Activated CD4-positive, alpha-beta T cell treated with anti-CD3 and anti-CD28 coated beads, Interleukin-2, amount 50 U/mL, for 24 hours (primary cell): ENCODE results near the gene FOXO3.
A peak's percentile ranks its signal among the peaks of the same experiment; 100 is the strongest.

Experiments
- DNase-seq, 2 donors: peaks; one replicate each; pipeline ENCODE4 v3.0.0-alpha.2; 2020; ENCODE audit warnings: low read depth in 1 of 2, low spot score in 1 of 2

Gene FOXO3

DNA sequence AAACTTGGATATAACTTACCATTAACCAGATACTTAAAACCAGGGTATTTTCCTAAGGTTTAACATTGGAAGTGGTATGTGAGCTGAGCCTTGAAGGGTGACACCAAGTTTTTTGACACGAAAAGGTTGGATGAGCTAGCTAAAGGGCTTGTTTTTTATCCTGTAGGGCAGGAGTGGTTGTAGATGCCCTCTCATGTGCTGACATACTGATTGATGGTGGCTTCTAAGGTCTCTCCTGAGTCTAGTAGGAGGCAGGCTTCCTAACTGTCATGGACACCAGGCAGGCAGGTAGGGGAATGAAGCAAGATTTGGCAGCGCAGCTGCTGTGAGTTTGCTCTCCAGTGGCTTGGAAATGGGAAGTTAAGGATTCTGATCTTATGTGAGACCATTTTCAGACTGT, 66.1 kb downstream of the FOXO3 start:
- DNase-seq: no peak

DNA sequence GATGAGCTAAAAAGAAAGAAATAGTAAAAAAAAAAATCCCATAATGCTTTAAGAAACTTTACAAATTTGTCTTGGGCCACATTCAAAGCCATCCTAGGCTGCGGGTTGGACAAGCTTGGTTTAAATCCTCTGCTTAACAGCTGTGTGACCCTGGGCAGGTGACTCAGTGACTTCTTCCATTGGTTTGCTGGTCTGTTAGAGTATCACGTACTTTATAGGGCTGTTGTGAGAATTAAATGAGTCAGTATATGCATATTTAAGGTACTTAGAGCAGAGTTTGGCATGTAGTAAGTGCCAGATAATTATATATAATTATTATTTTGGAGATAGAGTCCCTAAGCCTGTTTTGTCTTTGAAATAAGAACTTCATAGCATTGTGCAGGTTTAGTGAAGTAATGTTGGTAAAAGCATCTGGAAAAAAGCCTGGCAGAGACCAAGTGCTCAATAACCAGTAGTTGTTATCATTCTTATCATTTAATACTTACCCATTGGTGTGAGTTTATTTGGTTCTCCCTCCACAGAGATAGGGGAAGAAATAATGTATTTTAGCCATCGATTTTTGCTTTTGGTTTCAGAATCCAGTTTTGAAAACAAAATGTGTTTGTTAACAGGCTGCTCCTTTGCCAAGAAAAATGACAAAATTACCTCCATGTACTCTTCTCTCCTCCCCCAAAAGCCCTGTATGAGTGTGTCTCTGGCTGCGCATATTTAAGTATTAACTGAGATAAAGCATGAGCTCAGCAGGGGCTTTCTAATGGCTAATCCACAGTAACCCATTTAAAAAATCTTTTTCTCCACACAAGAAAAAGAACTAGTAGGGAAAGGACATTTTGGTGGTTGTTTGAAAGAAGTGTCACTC, 67.2 kb downstream of the FOXO3 start:
- no peak for DNase-seq

DNA sequence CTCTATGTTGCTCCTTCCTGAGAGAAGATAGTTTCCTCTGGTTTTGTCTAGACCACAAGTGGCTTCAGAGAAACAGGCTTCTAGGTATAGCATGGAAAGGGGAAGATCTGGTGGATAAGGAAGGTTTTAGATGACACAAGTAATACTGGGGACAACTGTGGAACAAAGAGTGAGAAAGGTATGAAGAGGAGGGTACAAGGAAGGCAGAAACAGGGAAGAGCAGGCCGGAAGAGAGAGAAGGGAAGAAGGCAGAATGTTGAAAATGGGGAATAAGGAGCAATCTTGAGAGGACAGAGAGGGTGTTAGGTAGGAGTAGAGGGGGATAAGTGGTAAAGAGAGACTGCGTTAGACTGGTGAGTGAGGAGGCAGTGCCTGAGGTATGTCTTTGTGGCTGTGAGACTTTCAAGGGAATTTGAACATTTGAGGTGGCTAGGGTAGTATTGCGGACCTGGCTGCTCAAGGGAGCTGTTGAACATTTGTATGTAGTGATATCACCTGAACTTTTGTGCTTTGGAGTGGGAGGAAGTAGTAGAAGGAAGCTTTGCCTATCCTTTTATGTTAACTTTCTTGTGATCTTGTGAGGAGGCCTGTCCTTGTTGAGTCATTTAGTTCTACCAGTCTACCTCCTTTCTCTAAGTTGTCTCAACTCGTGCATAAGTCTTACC, 69.5 kb downstream of the FOXO3 start:
- no peak for DNase-seq

DNA sequence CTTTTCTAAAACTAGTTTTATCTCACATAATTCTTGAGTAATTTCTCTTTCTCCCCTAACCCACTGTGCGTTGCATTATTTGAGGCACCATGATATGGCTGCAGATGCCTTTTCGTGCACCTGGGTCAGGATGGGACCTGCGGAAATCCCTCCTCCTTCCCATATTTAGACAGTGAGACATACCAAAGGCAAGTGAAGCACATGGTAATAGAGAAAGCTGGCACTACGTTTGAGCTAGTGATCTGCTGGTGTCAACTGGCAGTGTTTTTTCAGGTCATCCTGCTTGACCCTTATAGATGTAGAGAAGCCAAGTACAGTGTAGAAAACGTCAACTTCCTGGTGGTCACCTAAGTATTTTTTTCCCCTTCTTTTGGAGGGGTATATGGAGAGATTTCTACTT, 71.7 kb downstream of the FOXO3 start:
- DNase-seq: no peak

DNA sequence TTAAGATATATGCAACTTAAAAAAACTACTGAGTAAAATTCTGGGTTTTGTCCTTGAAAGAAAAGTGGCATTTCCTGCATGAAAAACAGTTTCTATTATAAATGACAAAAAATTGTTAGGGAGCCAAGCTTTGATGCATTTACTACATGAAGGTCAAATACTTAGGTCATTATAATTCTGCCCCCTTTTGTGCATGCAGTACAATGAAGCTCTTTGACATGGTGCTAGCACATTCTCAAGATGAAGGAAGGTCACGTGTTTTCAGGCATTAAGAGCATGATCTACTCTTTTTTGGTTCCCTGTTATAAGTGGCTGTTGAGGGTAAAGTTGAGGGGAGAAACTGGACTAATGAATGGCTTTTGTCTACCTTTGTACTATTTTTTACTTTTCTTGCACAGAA, 72.7 kb downstream of the FOXO3 start:
- no peak for DNase-seq

DNA sequence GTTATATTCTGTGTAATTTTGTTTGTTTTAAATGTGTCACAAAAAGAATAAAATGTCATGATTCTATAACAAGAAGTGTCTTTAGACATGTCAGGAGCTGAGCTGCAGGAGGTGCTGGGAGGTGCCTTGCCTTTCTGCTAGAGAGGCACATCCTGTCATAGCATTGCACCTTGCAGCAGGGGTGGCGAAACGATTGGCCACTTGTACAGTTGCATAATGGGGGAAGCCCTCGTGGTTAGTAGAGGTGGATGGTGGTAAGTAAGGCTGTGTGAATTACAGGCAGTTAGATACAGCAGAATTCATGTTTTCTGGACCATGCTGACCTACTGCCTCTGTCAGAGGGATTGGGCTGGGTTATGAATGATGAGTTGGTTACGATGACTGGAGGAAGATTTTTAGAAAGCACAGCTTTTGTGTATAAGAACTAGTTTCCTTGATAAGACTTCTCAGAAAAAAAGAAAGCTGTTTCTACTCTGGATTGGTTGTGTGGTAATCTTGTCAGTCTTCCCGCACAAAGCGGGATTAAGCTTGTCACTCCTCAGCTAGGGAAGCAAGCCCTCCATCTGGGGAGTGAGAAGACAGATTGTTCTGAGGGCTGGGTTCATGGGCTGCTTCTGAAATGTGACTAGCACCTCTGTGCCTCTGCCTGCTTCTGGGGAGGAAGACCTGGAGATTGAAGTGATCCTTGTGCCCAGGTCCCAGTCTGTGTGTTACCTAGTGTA, 74.9 kb downstream of the FOXO3 start:
- DNase-seq: peak in 1 of 2 donors; percentile 3

DNA sequence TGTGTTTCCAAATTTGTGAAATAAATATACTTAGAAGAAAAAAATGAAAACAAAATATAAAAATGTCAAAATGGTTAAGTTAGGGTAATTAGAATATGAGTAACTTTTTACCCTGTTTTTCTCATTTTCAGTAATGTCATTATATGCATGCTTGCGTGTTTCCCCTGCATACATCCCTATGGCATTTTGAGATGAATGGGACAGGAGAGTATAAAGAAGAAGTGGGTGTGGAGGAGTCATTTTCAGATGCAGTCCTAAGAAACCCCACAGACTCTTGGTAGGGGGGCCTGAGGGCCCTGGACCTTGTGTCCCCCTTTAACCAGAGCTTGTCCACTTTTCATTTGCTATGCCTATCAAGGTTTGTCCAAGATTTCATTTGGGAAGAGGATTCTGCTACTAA, 77.2 kb downstream of the FOXO3 start:
- no peak for DNase-seq

DNA sequence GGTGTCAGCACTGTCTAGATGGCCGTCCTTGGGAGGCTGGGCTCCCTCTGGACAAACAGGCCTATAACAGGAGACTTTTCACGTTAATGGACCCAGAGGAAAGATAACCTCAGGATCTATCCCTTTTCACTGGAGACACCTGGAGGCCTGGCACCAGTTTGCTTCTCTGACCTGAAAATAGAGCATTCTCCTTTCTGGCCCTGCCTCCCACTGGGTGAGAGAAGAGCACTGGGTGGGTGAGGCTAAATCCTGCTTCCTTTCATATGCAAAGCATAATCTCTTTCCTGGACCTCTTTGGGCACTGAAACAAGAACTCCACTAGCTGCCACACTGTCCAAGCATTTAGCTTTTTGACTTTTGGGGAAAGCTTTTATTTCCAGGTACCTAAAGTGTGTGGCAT, 78.3 kb downstream of the FOXO3 start:
- DNase-seq: no peak

DNA sequence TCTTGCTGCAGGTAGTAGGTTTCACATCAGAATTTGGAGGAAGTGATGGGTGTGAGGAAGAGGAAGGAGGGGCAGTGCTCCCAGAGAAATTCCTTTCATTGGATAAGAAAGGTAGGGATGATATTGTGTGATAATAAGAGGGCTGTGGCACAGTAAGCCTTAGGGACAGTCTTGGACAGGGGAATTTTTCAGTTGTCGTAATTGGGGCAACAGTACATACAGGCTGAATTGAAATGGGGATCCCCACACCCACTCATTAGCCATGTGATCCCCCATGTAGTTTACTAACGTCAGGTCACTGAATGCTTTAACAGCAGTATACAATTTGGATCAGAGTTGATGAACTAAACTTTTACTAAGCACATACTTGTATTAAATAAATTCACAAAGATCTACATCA, 79.4 kb downstream of the FOXO3 start:
- DNase-seq: no peak

DNA sequence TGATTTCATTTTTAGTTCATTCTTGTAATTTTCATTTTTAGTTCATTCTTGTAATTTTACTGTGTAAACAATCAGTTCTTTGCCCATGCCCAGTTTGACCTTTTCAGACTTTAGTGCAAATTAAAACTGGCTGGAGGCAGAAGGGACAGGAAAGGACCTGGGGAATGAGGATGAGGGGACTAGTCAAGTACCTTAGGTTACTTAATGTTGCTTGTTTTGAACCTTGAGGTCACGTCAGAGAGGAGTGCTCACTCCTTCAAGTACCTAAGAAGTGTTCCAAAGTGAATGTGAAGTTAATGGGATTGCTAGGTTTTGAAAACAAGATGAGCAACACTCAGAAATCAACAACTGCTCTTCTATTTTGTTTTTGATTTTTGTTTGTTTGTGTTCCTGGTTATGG, 82.5 kb downstream of the FOXO3 start:
- DNase-seq: no peak

DNA sequence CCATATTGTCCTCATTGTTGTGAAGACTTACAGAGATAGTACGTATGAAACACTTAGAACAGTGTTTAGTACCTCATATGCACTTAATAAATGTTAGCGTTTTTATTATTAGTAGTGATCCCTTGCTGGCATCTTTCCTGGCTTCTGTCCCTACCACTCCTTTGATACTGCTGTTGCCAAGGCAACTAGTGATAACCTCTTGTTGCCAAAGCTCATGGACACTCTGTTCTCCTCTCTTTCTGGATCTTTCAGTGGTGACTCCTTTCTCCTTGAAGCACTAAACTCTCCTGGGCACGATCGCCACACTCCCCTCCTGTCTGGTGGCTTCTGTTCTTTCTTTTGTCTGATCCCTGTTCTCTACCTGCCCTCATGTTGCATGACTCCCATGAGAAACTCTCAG, 83.5 kb downstream of the FOXO3 start:
- no peak for DNase-seq

DNA sequence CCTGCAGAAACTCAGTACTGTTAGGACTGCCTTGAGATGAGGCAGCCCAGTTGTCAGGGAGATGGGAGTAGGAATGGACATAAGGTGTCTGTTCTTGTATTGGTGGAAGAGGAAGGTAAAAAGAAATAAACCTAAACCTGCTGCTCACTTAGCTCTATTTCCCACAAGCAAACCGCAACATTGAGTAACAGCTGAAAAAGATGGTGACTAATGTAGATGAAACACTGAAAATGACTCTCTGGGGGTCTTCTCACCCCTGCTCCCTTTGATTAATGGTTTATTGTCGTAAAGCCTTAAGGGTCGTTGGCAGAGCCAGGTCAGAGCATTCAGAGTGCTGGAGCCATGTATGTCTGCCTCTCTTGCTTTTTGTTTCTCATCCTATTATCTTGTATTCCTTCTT, 87.5 kb downstream of the FOXO3 start:
- DNase-seq: no peak

DNA sequence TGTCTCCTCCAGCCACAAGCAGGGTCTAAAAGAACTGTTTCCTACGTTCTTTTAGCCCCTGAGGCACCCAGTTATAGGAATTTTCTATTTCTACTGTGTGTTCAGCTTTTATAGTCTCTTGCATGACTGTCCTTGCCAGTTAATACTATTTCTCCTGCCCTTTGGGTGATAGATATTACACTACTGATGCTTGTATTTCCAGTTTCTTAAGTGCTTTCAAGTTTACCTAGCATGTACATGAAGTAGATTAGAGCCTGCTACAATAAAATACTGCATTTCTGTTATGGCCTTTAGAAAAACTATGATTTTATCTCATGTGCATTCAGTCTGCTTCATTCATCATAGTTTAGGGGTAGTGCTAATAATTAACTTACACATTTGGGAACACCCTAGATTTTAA, 89.6 kb downstream of the FOXO3 start:
- no peak for DNase-seq

DNA sequence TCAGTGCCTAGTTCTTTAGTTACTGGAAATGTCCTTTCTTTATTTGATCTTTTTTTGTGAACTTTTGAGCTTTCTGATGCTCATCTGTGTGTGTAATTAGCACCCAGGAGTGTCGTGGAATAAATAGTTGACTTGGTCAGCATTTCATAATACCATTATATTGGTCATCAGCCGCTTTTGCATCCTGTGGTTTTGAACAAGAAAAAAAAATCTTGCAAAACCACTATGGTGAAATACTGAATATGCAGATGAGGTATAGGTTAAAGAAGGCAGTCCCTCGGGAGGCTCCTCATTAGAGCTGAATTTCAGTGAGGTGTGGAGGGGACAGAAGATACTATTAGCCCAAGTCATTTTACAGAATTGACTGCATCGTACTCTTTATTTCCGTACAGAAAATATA, 90.1 kb downstream of the FOXO3 start:
- DNase-seq: no peak

DNA sequence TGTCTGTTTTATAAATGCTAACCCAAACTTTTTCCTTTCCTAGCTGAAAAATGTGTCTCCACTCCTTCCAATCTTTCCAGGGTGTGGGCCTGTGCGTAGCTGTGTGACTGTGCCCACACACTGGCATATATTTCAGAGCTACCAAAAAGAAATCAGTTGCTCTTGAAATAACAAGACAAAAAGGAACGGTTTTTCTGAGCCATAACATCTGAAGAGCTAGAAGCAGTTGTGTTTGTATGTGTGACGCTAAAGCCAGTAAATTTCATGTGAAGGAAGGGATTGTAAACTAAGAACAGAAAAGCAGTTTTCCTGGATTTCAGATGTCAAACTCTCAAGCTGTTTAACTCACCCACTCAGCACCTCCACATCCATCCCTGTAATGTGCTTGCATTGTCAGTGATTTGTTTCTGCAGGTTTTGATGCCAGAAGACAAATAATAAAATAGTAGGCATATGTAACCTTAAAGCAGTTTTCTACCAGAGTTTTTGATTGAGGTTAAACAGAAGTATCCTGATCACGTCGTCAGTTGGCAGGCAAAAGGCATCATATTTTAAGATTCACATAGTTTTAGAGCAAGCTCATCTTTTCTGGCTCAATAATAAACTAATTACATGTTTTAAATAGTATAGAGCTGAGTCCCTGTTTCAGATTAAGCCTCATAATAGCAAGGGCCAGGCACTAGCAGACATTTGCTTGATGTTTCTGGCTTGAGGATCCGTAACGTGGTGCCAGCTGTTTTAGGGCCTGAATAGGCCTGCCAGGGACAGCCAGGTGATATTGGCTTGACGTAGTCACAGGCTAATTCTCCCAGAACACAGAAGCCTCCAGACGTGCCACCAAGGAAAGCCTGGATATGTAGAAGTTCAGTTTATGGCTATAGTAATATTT, 90.9 kb downstream of the FOXO3 start:
- DNase-seq: no peak

DNA sequence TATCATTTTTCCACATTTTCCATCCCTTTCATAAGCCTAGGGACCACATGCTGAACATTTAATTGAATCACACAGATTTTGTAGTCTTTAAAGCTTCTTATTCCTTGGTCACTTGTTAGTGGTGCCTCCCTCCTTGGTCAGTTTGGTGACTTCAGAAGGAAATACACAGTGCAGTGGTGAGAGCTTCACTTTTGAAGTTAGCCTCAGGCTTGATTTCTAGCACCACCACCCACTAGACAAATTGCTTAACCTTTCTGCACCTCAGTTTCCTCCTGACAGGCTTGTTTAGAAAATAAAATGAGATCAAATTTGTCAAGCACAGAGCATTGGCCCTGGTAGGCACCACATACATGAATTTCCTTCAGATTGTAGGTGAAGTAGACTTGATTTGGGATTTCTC, 91.7 kb downstream of the FOXO3 start:
- DNase-seq: no peak

DNA sequence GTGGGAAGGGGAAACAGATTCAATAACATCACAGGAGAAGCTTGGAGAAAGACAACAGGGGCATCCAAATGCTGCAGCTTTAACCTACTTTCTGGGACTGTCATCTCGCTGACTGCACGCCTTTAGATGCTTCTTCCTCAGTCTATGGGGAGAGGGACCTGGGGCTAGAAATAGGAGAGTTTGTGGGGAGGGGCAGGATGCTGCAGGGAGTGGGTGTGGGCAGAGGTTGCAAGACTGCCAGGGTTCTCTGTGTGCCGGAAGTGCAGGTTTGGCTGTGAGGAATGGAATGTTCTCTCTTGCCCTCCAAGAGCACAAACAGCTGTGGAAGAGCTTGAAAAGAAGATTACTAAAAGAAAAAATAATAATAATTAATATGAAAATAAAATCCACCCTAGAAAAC, 93.2 kb downstream of the FOXO3 start:
- DNase-seq: no peak

DNA sequence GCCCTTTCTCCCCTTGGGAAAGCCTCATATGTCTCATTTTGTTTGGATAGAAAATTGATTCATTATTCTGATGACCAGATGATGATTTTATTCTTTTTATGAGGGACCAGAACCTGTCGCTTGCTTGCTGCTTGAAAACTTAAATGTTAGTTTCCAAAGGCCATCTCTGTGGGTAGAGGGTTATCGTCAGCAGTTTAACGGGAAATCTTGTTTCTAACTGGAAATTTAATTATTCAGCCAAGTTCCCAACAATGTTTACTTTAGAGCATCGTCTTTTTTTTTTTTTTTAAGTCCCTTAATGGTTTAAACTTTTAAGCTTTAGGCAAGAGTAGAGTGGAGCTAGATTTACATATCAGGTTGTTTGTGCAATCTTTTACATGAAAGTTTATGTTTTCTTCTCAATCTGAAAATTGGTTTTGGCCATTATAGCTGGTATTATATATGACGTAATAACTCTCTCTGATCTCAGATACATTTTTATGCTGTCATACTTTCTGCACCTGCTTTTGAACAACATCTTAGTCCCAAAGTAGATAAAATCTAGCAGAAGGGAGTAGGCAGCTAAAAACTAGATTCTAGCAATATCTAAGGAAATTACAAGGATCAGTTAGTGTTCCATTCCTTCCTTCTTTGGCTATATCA, 93.9 kb downstream of the FOXO3 start:
- no peak for DNase-seq

DNA sequence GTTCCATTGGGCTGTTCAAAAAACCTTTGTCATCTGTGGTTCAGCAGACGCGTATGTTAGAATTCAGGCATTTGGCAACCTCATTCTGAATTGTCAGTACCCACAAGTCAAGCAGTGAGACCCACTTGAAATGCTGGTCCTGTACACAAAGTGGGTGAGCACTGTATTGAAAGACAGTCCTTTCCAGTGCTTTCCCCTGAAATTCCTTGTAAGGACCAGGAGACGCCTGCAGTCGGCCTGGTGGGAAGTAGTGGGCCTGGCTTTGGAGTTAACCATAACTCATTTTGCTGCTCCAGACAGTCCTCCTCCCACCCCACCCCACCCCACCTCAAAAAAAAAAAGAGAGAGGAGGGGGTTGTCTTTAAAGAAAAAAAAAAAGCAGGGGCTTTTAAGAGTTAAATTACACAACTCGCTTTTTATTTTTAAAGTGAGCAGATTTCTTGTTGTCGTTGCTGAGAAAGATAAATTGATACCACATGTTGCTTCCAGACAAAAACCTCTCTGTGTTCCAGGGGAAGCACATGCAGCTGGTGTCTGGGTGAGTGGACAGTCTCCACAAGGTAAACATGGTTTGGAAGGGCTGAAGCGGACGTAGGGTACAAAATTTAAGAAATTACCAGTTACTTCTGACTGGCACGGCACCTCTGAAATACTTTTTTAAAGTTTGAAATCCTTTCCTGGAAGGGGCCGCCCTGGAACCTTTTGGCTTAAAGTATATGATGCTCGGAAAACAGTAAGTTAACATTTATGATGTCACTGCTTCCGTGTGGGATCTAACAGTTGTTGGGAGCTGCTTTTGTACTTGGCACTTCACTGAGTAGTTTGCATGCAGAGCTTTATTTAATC, 95.3 kb downstream of the FOXO3 start:
- DNase-seq: no peak

DNA sequence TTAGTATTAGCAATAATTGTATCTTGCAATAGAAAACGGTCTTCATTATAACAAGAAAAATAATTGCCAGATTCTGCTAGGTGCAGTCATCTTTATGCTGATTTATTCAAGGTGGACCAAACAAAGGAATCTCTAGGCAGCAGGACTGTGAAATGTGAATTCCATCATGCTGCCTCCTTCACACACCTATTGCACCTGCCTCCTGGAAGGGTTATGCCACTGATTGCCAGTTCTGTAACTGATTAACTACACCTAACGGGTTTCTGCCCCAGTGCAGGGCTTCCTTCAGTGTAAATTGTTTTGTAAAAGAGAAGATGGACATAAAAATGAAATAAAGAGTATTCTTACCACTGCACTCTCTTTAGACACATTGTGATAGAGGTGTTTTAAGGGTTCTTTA, 96.1 kb downstream of the FOXO3 start:
- DNase-seq: no peak
